Gastroesophageal sphincter (tissue), 3 donors: ENCODE data around the gene FHIT.

Source experiments
- CTCF ChIP-seq, 4 experiments: fragments of 200-600 bp in 2 of 4; fragments of 450-650 bp in 2 of 4; sonication (generic) in 1 of 4; IDR thresholded peaks; one replicate each; pipeline ENCODE4 v1.5.1; 2017 to 2019; ENCODE audit warnings: antibody characterized with exemption in 4 of 4, mild to moderate bottlenecking in 2 of 4, moderate library complexity in 2 of 4
- POLR2A ChIP-seq, 2 donors: fragments of 450-650 bp; IDR thresholded peaks; one replicate each; pipeline ENCODE4 v1.6.1; 2017; ENCODE audit warnings: antibody characterized with exemption in 2 of 2, mild to moderate bottlenecking in 2 of 2, moderate library complexity in 1 of 2
- POLR2AphosphoS5 ChIP-seq: sonication (generic); formaldehyde crosslinking; IDR thresholded peaks from one replicate; pipeline ENCODE4 v1.6.1; 2017; ENCODE audit warnings: antibody characterized with exemption

DNA sequence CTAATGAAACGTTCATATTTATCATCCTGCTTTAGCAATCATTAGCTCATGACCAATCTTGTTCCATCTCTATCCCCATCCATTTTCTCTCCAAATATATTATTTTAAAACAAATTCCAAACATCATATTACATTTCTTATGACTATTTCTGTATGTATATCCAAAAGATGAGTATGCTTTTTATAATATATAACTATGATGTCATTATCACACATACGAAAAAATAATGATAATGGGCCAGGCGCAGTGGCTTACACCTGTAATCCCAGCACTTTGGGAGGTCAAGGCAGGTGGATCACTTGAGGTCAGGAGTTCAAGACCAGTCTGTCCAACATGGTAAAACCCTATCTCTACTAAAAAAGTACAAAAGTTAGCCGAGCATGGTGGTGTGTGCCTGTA, 280.4 kb downstream of the FHIT start:
- no peak for TF ChIP-seq POLR2A (IDR thresholded peaks at IDR 0.05)
- no peak for TF ChIP-seq POLR2AphosphoS5
- no peak for TF ChIP-seq CTCF (IDR thresholded peaks at IDR 0.05)
